GM19238 (cell line): Measurements from ENCODE around the gene CDKL4.
"Not testable (repeated sequence)": the region's sequence is repeated elsewhere in the genome, so short reads cannot be mapped to it uniquely, and the experiment has no call there.

ENCODE experiments used
- DNase-seq: peaks from one replicate; pipeline ENCODE4 v3.0.0; 2011; ENCODE audit warnings: low spot score; ENCODE audit not compliant: insufficient read length

CDKL4 gene

GRCh38 chr2:39243469-39244123 lies at the start of gene CDKL4:
Gene CDKL4 (minus strand): TSS chr2:39243970.
- DNase-seq, result no peak

- no peak for DNase-seq
Observed at GRCh38 chr2:39290433-39290832, 46.7 kb upstream of the CDKL4 start.

GRCh38 chr2:39289609-39290008 lies 45.8 kb upstream of the CDKL4 start:
- DNase-seq, result no peak

- DNase-seq, result no peak
Observed at GRCh38 chr2:39283561-39283960, 39.8 kb upstream of the CDKL4 start.

GRCh38 chr2:39281391-39281790 lies 37.6 kb upstream of the CDKL4 start:
- no peak for DNase-seq

GRCh38 chr2:39275016-39275415 lies 31.2 kb upstream of the CDKL4 start:
- no peak for DNase-seq

- DNase-seq, result no peak
Observed at GRCh38 chr2:39269941-39270340, 26.2 kb upstream of the CDKL4 start.

GRCh38 chr2:39266916-39267434 lies 23.2 kb upstream of the CDKL4 start:
- DNase-seq, result no peak

- DNase-seq, result no peak
Observed at GRCh38 chr2:39266139-39266805, 22.5 kb upstream of the CDKL4 start.

- DNase-seq, result no peak
Observed at GRCh38 chr2:39265315-39265714, 21.5 kb upstream of the CDKL4 start.

GRCh38 chr2:39264733-39265132 lies 21.0 kb upstream of the CDKL4 start:
- no peak for DNase-seq

GRCh38 chr2:39260087-39260486 lies 16.3 kb upstream of the CDKL4 start:
- no peak for DNase-seq

- no peak for DNase-seq
Observed at GRCh38 chr2:39256040-39256439, 12.3 kb upstream of the CDKL4 start.

- no peak for DNase-seq
Observed at GRCh38 chr2:39252888-39253518, 9.2 kb upstream of the CDKL4 start.

- DNase-seq, result no peak
Observed at GRCh38 chr2:39247512-39248043, 3.8 kb upstream of the CDKL4 start.

- no peak for DNase-seq
Observed at GRCh38 chr2:39246382-39246980, 2.7 kb upstream of the CDKL4 start.

- not testable (repeated sequence) for DNase-seq
Observed at GRCh38 chr2:39244963-39245625, 1.3 kb upstream of the CDKL4 start.

- DNase-seq, result not testable (repeated sequence)
Observed at GRCh38 chr2:39244241-39244862, 582 bp upstream of the CDKL4 start.

- no peak for DNase-seq
Observed at GRCh38 chr2:39241588-39241987, 2.2 kb downstream of the CDKL4 start.

- DNase-seq, result no peak
Observed at GRCh38 chr2:39240758-39241157, 3.0 kb downstream of the CDKL4 start.

GRCh38 chr2:39234754-39235153 lies 9.0 kb downstream of the CDKL4 start:
- DNase-seq, result no peak
